Measurements from ENCODE around the gene EPB41L3. TPM values are rescaled to one million over a fixed set of nuclear protein-coding genes. Genes with fewer than 3 reads are reported as not detected.
"Not testable (repeated sequence)": the region's sequence is repeated elsewhere in the genome, so short reads cannot be mapped to it uniquely, and the experiment has no call there.

Gene EPB41L3
- total RNA-seq, 1 donor from 2014 or later = 90.9 TPM

- no peaks in the 10 kb centered on the region for H3K4me1 ChIP-seq
- H3K27me3 ChIP-seq = no peaks in the 10 kb centered on the region
- H3K27ac ChIP-seq = no peak overlapping the region
- no peak overlapping the region for H3K4me3 ChIP-seq
- intact Hi-C loops (cut with DNase I) = no loop called here
- TF ChIP-seq CTCF (IDR thresholded peaks at IDR 0.05) = no peak
- H3K9me3 ChIP-seq = no peaks in the 10 kb centered on the region
- no peak for DNase-seq (ENCODE audit: low spot score in 2 of 2)
- H3K36me3 ChIP-seq = no peaks in the 10 kb centered on the region
Measured at GRCh38 chr18:5490753-5491480, 52.9 kb downstream of the EPB41L3 start.

GRCh38 chr18:5488844-5489243, 55.0 kb downstream of the EPB41L3 start:
- Histone ChIP-seq H3K4me3 (no peak overlapping the region), H3K9me3 (no peaks in the 10 kb centered on the region), H3K4me1 (no peaks in the 10 kb centered on the region), H3K27me3 (no peaks in the 10 kb centered on the region), H3K36me3 (no peaks in the 10 kb centered on the region), H3K27ac (no peak overlapping the region)
- intact Hi-C loops (cut with DNase I) = no loop called here
- TF ChIP-seq CTCF (IDR thresholded peaks at IDR 0.05) = no peak
- DNase-seq (ENCODE audit: low spot score in 2 of 2) = no peak

GRCh38 chr18:5488044-5488443, 55.8 kb downstream of the EPB41L3 start:
- DNase-seq (ENCODE audit: low spot score in 2 of 2); H3K9me3 ChIP-seq; H3K27ac ChIP-seq; H3K4me3 ChIP-seq; H3K36me3 ChIP-seq; H3K4me1 ChIP-seq; H3K27me3 ChIP-seq; intact Hi-C loops (cut with DNase I): not testable (repeated sequence)

DNA sequence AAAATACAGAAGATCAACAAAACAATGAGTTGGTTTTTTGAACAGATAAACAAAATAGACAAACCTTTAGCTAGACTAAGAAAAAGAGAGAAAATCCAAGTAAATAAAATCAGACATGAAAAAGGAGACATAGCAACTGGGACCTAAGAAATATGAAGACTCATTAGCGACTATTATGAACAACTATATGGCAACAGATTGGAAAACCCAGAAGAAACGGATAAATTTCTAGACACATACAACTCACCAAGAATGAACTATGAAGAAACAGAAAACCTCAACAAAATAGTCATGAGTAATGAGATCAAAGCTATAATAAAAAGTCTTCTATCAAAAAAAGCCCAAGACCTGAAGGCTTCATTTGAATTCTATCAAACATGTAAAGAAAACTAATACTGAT, 59.3 kb downstream of the EPB41L3 start:
- Histone ChIP-seq H3K27ac (no peak overlapping the region), H3K36me3 (no peaks in the 10 kb centered on the region), H3K4me1 (no peaks in the 10 kb centered on the region), H3K9me3 (no peaks in the 10 kb centered on the region), H3K4me3 (no peak overlapping the region), H3K27me3 (no peaks in the 10 kb centered on the region)
- intact Hi-C loops (cut with DNase I) = no loop called here
- no peak for TF ChIP-seq CTCF (IDR thresholded peaks at IDR 0.05)
- DNase-seq (ENCODE audit: low spot score in 2 of 2) = no peak

DNA sequence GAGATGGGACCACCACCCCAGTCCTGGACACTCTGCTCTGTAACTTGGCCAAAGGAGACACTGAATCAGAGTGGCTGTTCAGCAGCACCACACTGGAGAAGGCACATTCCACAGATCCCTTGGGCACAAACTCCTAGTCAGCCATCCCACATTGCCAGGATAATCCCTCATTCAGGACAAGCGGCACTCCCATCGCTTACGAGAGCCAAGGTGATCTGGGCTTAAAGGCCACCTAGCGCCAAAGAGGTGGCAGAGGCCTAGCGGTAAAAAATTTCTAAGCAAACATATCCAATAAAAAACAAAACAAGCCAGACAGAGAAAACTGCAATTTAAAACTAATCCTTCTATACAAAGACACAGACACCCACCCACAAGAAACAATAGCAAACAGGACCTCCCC, 62.2 kb downstream of the EPB41L3 start:
- DNase-seq (ENCODE audit: low spot score in 2 of 2) = no peak
- Histone ChIP-seq H3K36me3 (no peaks in the 10 kb centered on the region), H3K4me1 (no peaks in the 10 kb centered on the region), H3K27me3 (no peaks in the 10 kb centered on the region), H3K27ac (no peak overlapping the region), H3K4me3 (no peak overlapping the region), H3K9me3 (no peaks in the 10 kb centered on the region)
- intact Hi-C loops (cut with DNase I) = no loop called here
- no peak for TF ChIP-seq CTCF (IDR thresholded peaks at IDR 0.05)

GRCh38 chr18:5478261-5478660, 65.5 kb downstream of the EPB41L3 start:
- no peaks in the 10 kb centered on the region for H3K27me3 ChIP-seq

More at GRCh38 chr18:5478261-5478660, 65.5 kb downstream of the EPB41L3 start:
- TF ChIP-seq CTCF (IDR thresholded peaks at IDR 0.05) = no peak
- Histone ChIP-seq H3K36me3 (no peaks in the 10 kb centered on the region), H3K9me3 (no peaks in the 10 kb centered on the region), H3K4me3 (no peak overlapping the region), H3K27ac (no peak overlapping the region), H3K4me1 (no peaks in the 10 kb centered on the region)
- intact Hi-C loops (cut with DNase I) = no loop called here
- no peak for DNase-seq (ENCODE audit: low spot score in 2 of 2)
